Neural progenitor cell (in vitro differentiated cells): ENCODE measurements around the gene LRRN2. TPM values are rescaled to one million over a fixed set of nuclear protein-coding genes. Genes with fewer than 3 reads are reported as not detected.

ENCODE experiments used
- DNase-seq: peaks from one replicate; pipeline ENCODE4 v3.0.0-alpha.2; 2016; ENCODE audit warnings: low spot score
- H2AFZ ChIP-seq: fragments of 200-600 bp; sonication (generic); replicated peaks from 2 replicates; pipeline ENCODE4 v1.6.1; 2016; ENCODE audit warnings: antibody characterized with exemption
- H3F3A ChIP-seq: fragments of 200-600 bp; sonication (generic); 2 replicates; pipeline ENCODE4 v1.6.1; 2016; ENCODE audit warnings: antibody characterized with exemption, low read depth
- H3K27ac ChIP-seq: fragments of 200-600 bp; sonication (generic); 2 replicates; pipeline ENCODE4 v1.5.1; 2016; ENCODE audit warnings: mild to moderate bottlenecking
- H3K27me3 ChIP-seq: fragments of 200-600 bp; sonication (generic); 2 replicates; pipeline ENCODE4 v1.6.1; 2016; ENCODE audit warnings: mild to moderate bottlenecking, moderate library complexity
- H3K36me3 ChIP-seq: fragments of 200-600 bp; sonication (generic); 2 replicates; pipeline ENCODE4 v1.5.1; 2016
- H3K4me1 ChIP-seq: fragments of 200-600 bp; sonication (generic); 2 replicates; pipeline ENCODE4 v1.6.1; 2016; ENCODE audit warnings: mixed run types
- H3K4me2 ChIP-seq: fragments of 200-600 bp; sonication (generic); 2 replicates; pipeline ENCODE4 v1.6.1; 2016
- H3K4me3 ChIP-seq: fragments of 200-600 bp; sonication (generic); 2 replicates; pipeline ENCODE4 v1.5.1; 2016
- H3K79me2 ChIP-seq: fragments of 200-600 bp; sonication (generic); 2 replicates; pipeline ENCODE4 v1.6.1; 2016; ENCODE audit warnings: low read depth
- H3K9ac ChIP-seq: fragments of 200-600 bp; sonication (generic); 2 replicates; pipeline ENCODE4 v1.6.1; 2016
- H3K9me3 ChIP-seq: fragments of 200-600 bp; sonication (generic); 2 replicates; pipeline ENCODE4 v1.5.1; 2016; ENCODE audit warnings: low read depth
- H4K20me1 ChIP-seq: fragments of 200-600 bp; sonication (generic); 2 replicates; pipeline ENCODE4 v1.6.1; 2016; ENCODE audit warnings: low read depth
- H3K27ac Mint-ChIP-seq: 3 replicates; pipeline ENCODE4 v1.8.0; 2021; ENCODE audit warnings: mixed read lengths
- H3K27me3 Mint-ChIP-seq: 2 replicates; pipeline ENCODE4 v1.8.0; 2022; ENCODE audit warnings: low read depth, mild to moderate bottlenecking, inconsistent platforms, moderate library complexity, mixed read lengths; ENCODE audit not compliant: insufficient read depth
- H3K36me3 Mint-ChIP-seq: 3 replicates; pipeline ENCODE4 v1.8.0; 2021; ENCODE audit warnings: mixed read lengths
- H3K4me1 Mint-ChIP-seq: 3 replicates; pipeline ENCODE4 v1.8.0; 2021; ENCODE audit warnings: mixed read lengths
- H3K4me3 Mint-ChIP-seq: 3 replicates; pipeline ENCODE4 v1.8.0; 2021; ENCODE audit warnings: mild to moderate bottlenecking, moderate library complexity, mixed read lengths
- H3K9me3 Mint-ChIP-seq: 3 replicates; pipeline ENCODE4 v1.8.0; 2020; ENCODE audit warnings: mixed read lengths
- CTCF ChIP-seq: fragments of 200-600 bp; sonication (generic); IDR thresholded peaks from 2 replicates; pipeline ENCODE4 v1.5.1; 2017; ENCODE audit warnings: antibody characterized with exemption, mild to moderate bottlenecking
- EZH2 ChIP-seq: fragments of 200-600 bp; sonication (generic); IDR thresholded peaks from 2 replicates; pipeline ENCODE4 v1.6.1; 2017; ENCODE audit warnings: antibody characterized with exemption, mild to moderate bottlenecking, moderate library complexity
- EZH2phosphoT487 ChIP-seq: fragments of 200-600 bp; sonication (generic); IDR thresholded peaks from 2 replicates; pipeline ENCODE4 v1.6.1; 2017; ENCODE audit warnings: antibody characterized with exemption
- total RNA-seq: library from RNA; depleted of rRNA; stranded (reverse); fragments of >200 nt; gene quantifications from 2 replicates; pipeline ENCODE4 v1.2.3, GENCODE V29; 2015; ENCODE audit warnings: low replicate concordance

LRRN2 gene
- total RNA-seq, 1 donor from 2014 or later = 1.9 TPM

- Mint-ChIP-seq H3K4me3 (no peak overlapping the region), H3K27ac (no peak overlapping the region), H3K4me1 (peaks cover 31% of the 10 kb centered on the region), H3K9me3 (peaks cover 3% of the 10 kb centered on the region), H3K27me3 (peaks cover 7% of the 10 kb centered on the region), H3K36me3 (no peaks in the 10 kb centered on the region)
- H2AFZ ChIP-seq = no peak overlapping the region
- no peaks in the 10 kb centered on the region for H4K20me1 ChIP-seq
- no peak overlapping the region for H3K27ac ChIP-seq
- no peaks in the 10 kb centered on the region for H3K79me2 ChIP-seq
- DNase-seq = no peak
- H3K27me3 ChIP-seq = no peaks in the 10 kb centered on the region
- no peaks in the 10 kb centered on the region for H3K9me3 ChIP-seq
- H3F3A ChIP-seq = no peaks in the 10 kb centered on the region
- H3K4me2 ChIP-seq = no peak overlapping the region
- H3K9ac ChIP-seq = no peak overlapping the region
- H3K4me3 ChIP-seq = no peak overlapping the region
- no peak for TF ChIP-seq CTCF
- no peak for TF ChIP-seq EZH2phosphoT487
- no peak for TF ChIP-seq EZH2
- H3K4me1 ChIP-seq = peaks cover 21% of the 10 kb centered on the region
- H3K36me3 ChIP-seq = no peaks in the 10 kb centered on the region
These were observed 10.2 kb upstream of the LRRN2 start for GRCh38 chr1:204695692-204696091.

DNA sequence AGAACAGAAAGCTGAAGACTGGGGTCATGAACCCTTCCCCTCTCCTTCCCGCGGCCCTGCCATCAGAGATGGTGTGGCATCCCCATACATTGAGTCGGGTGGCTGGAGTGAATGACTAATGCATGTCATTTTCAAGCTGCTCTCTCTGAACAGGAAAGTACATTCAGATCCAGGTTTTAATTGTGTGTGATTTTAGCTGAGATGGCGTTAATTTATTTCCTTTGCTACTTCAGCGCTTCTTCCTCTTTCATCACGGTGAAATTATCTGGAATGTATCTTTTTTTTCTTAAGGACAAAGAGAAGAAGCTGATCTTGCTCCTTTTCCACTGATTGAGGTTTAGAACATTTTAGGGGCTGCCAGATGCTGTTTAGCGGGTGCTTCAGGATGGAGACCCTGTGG, 8.6 kb upstream of the LRRN2 start:
- DNase-seq = no peak
- H3K4me1 Mint-ChIP-seq = peaks cover 31% of the 10 kb centered on the region
- Histone ChIP-seq H3F3A (no peaks in the 10 kb centered on the region), H3K27ac (no peak overlapping the region), H3K4me1 (peaks cover 21% of the 10 kb centered on the region), H4K20me1 (no peaks in the 10 kb centered on the region), H3K36me3 (no peaks in the 10 kb centered on the region), H2AFZ (no peak overlapping the region), H3K4me2 (peak overlapping the region; percentile 18), H3K79me2 (no peaks in the 10 kb centered on the region), H3K9ac (no peak overlapping the region), H3K9me3 (no peaks in the 10 kb centered on the region), H3K27me3 (peaks cover 9% of the 10 kb centered on the region), H3K4me3 (no peak overlapping the region)
- peaks cover 3% of the 10 kb centered on the region for H3K9me3 Mint-ChIP-seq
- peak overlapping the region; percentile 86 for H3K27ac Mint-ChIP-seq
- H3K4me3 Mint-ChIP-seq = peak overlapping the region; percentile 12
- H3K36me3 Mint-ChIP-seq = no peaks in the 10 kb centered on the region
- TF ChIP-seq CTCF (no peak), EZH2phosphoT487 (no peak), EZH2 (no peak)
- peaks cover 11% of the 10 kb centered on the region for H3K27me3 Mint-ChIP-seq

DNA sequence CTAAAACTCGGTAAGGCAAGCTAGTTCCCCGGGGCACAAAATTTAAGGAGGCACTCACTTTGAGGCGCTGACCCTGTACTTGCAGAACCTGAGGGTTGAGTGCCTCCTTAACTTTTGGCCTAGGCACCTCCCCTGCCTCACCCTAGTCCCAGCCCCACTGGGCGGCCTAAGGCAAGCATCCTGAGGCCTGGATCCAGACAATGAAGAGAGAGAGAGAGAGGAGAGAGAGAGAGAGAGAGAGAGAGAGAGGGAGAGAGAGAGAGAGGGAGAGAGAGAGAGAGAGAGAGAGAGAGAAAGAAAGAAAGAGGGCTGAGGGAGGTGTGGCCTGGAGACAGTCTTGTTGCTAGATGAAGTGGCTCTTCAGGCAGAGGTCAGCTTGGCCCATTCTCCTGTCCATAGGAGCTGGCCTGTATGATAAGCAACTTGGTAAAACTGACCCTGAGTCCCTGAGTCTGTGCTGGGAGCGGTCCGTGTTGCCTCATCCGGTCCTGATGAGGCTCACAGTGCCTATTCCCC, 7.4 kb upstream of the LRRN2 start:
- Histone ChIP-seq H3K79me2 (no peaks in the 10 kb centered on the region), H2AFZ (peak overlapping the region; percentile 94), H3K36me3 (no peaks in the 10 kb centered on the region), H3K4me1 (peaks cover 21% of the 10 kb centered on the region), H3K9me3 (no peaks in the 10 kb centered on the region), H4K20me1 (no peaks in the 10 kb centered on the region), H3K4me2 (peak overlapping the region; percentile 35), H3K9ac (no peak overlapping the region), H3F3A (no peaks in the 10 kb centered on the region), H3K27me3 (peaks cover 21% of the 10 kb centered on the region), H3K27ac (no peak overlapping the region), H3K4me3 (no peak overlapping the region)
- TF ChIP-seq EZH2 (no peak), EZH2phosphoT487 (no peak), CTCF (no peak)
- Mint-ChIP-seq H3K27ac (no peak overlapping the region), H3K4me1 (peaks cover 27% of the 10 kb centered on the region), H3K9me3 (peaks cover 3% of the 10 kb centered on the region), H3K36me3 (no peaks in the 10 kb centered on the region), H3K27me3 (peaks cover 11% of the 10 kb centered on the region), H3K4me3 (no peak overlapping the region)
- peak; percentile 53 for DNase-seq
